ENCODE data around the gene BIRC5. TPM values are rescaled to one million over a fixed set of nuclear protein-coding genes. Genes with fewer than 3 reads are reported as not detected.

Gene BIRC5
- total RNA-seq, 1 donor from 2014 or later = 68.0 TPM

DNA sequence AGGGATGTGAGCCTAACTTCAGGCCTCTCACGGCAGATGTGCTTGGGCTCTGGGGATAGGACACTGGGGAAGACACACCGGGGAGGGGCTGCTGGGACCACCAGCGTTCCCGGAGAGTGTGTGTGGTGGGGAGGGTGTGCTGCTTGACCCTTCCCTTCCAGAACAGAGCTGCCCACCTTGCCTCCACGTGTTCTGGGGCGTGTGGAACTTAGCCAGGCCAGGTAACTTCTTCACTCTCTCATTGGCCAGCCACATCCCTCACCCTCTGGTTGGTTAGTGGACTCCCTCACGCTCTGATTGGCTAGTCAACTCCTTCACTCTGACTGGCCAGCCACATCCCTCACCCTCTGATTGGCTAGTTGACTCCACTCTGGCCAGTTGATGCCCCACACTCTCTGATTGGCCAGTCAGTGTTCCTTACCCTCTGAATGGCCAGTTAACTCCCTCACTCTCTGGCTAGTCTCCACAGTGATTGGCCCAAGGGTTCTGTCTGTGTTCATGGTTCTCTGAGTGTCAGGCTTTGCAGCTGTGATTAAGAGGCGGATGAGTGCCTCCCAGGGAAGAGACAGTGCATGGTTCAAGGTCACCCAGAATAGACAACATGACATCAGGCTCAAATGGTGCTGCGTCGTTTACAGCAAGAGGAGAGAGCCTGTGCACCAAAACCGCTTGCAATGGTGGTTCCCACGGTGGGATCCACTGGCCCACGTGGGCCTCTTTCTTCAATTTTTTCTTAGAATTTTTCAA is 27.4 kb downstream of the BIRC5 start:
- no peak overlapping the region for H3K4me3 ChIP-seq (ENCODE audit: low read depth, low read length)
- DNase-seq (ENCODE audit: low read depth) = no peak
- TF ChIP-seq, protein P1, sequence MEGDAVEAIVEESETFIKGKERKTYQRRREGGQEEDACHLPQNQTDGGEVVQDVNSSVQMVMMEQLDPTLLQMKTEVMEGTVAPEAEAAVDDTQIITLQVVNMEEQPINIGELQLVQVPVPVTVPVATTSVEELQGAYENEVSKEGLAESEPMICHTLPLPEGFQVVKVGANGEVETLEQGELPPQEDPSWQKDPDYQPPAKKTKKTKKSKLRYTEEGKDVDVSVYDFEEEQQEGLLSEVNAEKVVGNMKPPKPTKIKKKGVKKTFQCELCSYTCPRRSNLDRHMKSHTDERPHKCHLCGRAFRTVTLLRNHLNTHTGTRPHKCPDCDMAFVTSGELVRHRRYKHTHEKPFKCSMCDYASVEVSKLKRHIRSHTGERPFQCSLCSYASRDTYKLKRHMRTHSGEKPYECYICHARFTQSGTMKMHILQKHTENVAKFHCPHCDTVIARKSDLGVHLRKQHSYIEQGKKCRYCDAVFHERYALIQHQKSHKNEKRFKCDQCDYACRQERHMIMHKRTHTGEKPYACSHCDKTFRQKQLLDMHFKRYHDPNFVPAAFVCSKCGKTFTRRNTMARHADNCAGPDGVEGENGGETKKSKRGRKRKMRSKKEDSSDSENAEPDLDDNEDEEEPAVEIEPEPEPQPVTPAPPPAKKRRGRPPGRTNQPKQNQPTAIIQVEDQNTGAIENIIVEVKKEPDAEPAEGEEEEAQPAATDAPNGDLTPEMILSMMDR (conservative IDR thresholded peaks at IDR 0.05; ENCODE audit: low read depth, low read length) = no peak

DNA sequence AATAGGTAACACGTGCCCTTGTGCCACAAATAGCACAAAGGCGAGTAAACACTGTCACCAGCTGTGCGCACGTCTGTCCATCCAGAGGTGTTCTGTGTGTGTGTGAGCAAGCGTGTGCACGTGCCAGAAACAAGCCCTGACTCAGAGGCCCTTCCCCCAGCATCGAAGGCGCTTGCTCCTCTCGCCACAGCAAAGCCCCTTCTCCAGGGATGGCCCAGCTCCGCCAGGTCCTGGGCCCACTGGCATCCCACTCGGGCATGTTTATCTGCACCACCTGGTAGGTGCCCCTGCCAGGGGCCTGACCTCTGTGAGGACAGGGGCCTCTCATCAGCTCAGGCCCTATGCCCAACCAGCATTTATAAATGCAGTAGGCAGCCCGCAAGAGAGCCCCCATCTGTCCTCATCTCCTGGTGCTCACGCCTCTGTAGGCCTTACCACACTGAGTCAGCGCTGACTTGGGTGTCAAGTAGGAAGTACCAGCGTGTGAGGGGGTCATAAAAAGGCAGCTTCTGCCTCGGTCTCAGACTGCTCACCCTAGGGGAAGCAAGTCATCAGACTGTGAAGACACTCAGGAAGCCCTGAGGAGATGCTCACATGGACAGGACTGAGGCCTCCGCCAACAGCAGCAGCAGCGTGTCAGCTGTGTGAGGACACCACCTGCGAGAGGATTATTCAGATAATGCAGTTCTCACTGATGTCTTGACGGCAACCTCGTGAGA is 28.1 kb downstream of the BIRC5 start:
- H3K4me3 ChIP-seq (ENCODE audit: low read depth, low read length) = no peak overlapping the region
- TF ChIP-seq, protein P1 (conservative IDR thresholded peaks at IDR 0.05; ENCODE audit: low read depth, low read length) = no peak
- no peak for DNase-seq (ENCODE audit: low read depth)

DNA sequence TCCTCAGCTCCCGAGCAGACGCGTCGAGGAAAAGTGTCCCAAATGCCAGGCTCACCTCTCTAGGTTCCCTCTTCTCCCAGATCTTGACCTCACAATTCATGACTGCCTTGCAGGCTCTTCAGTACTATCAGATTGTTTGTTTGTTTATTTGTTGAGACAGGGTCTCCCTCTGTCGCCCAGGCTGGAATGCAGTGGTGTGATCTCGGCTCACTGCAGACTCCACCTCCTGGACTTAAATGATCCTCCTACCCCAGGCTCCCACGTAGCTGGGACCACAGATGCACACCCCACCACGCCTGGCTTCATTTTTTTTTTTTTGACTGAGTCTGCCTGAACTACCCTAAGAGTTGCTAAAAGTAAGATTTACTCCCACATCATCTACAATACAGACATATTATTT is 33.3 kb downstream of the BIRC5 start:
- no peak for DNase-seq (ENCODE audit: low read depth)
- TF ChIP-seq, protein P1 (conservative IDR thresholded peaks at IDR 0.05; ENCODE audit: low read depth, low read length) = no peak
- no peak overlapping the region for H3K4me3 ChIP-seq (ENCODE audit: low read depth, low read length)

DNA sequence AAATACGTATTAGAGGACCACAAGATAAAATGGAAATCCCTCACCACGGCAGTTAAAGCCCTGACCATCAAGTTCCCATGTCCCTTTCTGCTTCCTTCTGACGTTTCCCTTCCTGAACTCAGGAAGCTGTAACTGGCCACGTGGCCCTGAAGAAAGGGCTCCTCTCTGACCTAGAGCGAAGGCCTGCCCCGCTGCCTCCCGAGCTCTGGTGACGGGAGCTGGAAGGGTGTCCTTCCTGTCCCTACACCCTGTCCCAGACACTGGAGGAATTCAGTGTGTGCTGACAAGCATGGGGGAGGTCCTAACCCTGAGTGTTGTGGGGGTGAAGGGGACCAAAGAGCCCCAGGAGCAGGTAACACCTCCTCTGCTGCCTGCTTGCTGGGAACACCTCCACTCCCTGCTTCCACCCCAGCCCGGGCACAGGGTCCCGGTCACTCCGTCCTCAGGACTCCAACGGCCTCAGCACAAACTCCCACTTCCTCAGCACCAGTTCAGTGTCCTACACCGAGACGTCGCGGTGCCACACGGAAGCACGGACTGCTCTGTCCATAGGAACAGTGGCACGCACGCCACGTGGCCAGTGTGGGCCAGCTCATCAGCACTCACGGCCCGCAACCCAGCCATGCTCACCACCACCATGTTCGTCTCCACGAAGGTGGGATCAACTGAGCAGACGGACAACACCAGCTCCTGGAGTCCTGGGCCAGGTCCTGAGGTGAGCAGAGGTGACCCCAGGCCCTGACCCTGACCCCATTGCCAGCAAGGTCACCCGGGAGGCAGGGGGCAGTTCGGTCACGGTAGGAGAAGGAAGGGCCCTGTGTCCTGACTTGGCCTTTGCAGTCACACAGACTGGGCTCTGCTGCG is 34.2 kb downstream of the BIRC5 start:
- H3K4me3 ChIP-seq (ENCODE audit: low read depth, low read length) = no peak overlapping the region
- no peak for DNase-seq (ENCODE audit: low read depth)
- TF ChIP-seq, protein P1 (conservative IDR thresholded peaks at IDR 0.05; ENCODE audit: low read depth, low read length) = no peak

GRCh38 chr17:78249074-78249817 is 35.2 kb downstream of the BIRC5 start:
- no peak overlapping the region for H3K4me3 ChIP-seq (ENCODE audit: low read depth, low read length)
- no peak for DNase-seq (ENCODE audit: low read depth)
- TF ChIP-seq, protein P1 (conservative IDR thresholded peaks at IDR 0.05; ENCODE audit: low read depth, low read length) = no peak
